GM21786 (cell line): ENCODE measurements around the gene ZFP36.
A peak's percentile ranks its signal among the peaks of the same experiment; 100 is the strongest.

Experiments used
- ATAC-seq: cut with Tn5 transposase; IDR thresholded peaks from one replicate; pipeline ENCODE4 v1.9.1; 2021; ENCODE audit not compliant: unreplicated experiment

Gene ZFP36

DNA sequence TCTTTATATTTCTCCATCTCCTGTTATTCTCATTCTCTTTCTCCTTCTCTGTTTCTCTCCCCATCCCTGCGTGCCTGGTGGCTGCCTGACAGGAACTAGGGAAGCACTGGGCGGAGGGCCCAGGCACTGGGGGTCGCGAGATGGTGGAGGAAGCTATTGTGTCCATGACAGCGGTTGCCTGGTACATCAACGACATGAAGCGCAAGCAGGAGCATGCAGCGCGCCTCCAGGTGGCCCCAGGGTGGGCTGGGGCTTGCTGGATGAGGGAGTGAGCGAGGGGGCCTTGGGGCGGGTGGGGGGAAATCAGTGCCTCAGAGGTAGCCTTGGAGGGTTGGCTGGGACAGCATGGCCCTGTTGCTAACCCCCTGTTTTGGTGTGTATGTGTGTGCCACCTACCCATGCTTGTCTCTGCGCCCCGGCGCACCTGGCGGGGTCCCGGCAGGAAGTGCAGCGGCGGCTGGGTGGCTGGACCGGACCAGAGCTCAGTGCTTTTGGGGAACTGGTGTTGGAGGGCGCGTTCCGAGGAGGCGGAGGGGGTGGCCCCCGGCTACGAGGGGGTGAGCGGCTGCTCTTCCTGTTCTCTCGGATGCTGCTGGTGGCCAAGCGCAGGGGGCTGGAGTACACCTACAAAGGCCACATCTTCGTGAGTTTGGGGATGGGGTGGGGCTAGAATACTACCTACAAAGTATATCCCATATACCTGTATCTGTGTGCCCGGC, 11.0 kb downstream of the ZFP36 start:
- no peak for ATAC-seq

DNA sequence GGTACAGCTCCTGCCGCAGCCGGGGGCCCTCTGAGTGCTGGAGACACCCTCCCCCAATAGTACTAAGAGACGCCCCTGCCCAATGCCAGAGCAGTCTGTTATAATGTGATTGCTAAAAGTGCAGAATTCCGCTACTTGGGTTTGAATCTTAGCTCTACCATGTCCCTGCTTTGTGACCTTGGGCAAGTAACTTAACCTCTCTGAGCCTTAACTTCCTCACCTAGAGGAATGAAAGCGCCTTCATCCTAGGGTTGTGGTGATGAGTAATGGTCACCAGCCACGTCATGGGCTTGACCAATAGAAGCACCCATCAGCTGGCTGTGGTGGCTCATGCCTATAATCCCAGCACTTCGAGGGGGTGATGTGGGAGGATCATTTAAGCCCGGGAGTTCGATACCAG, 12.4 kb downstream of the ZFP36 start:
- ATAC-seq: no peak

- ATAC-seq: no peak
These were observed 14.1 kb downstream of the ZFP36 start for GRCh38 chr19:39420769-39421168.

GRCh38 chr19:39422020-39422419, 15.4 kb downstream of the ZFP36 start:
- no peak for ATAC-seq

DNA sequence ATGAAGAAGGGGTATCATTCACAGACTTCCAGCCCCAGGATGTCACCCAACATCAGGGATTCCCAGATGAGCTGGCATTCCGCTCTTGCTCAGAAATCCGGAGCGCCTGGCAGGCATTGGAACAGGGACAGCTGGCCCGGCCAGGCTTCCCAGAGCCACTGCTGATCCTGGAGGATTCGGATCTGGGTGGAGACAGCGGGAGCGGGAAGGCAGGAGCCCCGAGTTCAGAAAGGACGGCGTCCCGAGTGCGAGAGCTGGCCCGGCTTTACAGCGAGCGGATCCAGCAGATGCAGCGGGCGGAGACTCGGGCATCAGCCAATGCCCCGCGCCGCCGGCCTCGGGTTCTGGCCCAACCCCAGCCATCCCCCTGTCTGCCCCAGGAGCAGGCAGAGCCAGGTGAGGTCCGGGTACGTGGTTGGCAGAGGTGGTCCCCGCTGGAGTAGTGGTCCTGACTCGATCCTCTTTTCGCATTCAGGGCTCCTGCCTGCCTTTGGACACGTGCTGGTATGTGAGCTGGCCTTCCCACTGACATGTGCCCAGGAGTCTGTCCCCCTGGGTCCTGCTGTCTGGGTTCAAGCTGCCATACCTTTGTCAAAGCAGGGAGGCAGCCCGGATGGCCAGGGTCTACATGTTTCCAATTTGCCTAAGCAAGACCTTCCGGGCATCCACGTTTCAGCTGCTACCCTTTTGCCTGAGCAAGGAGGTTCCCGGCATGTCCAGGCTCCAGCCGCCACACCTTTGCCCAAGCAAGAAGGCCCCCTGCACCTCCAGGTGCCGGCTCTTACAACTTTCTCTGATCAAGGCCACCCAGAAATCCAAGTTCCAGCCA, 16.8 kb downstream of the ZFP36 start:
- ATAC-seq: no peak

- no peak for ATAC-seq
These were observed 18.3 kb downstream of the ZFP36 start for GRCh38 chr19:39424934-39425333.

- ATAC-seq: no peak
These were observed 19.1 kb downstream of the ZFP36 start for GRCh38 chr19:39425744-39426143.

- ATAC-seq: no peak
These were observed 19.5 kb downstream of the ZFP36 start for GRCh38 chr19:39426170-39426569.

- ATAC-seq: no peak
These were observed 21.1 kb downstream of the ZFP36 start for GRCh38 chr19:39427707-39428106.

GRCh38 chr19:39428283-39429112, 21.9 kb downstream of the ZFP36 start:
- ATAC-seq: no peak

- no peak for ATAC-seq
These were observed 24.3 kb downstream of the ZFP36 start for GRCh38 chr19:39430675-39431593.

DNA sequence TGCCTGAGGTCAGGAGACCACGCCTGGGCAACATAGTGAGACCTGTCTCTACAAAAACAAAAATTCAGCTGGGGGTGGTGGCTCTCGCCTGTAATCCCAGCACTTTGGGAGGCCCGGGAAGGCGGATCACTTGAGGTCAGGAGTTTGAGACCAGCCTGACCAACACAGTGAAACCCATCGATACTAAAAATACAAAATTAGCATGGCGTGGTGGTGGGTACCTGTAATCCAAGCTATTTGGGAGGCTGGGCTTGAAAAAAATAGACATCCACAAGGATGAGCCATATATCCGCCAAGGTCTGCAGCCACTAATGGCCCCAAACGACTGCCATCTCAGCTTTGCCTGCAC, 26.0 kb downstream of the ZFP36 start:
- no peak for ATAC-seq

- ATAC-seq: no peak
These were observed 26.9 kb downstream of the ZFP36 start for GRCh38 chr19:39433480-39434079.

DNA sequence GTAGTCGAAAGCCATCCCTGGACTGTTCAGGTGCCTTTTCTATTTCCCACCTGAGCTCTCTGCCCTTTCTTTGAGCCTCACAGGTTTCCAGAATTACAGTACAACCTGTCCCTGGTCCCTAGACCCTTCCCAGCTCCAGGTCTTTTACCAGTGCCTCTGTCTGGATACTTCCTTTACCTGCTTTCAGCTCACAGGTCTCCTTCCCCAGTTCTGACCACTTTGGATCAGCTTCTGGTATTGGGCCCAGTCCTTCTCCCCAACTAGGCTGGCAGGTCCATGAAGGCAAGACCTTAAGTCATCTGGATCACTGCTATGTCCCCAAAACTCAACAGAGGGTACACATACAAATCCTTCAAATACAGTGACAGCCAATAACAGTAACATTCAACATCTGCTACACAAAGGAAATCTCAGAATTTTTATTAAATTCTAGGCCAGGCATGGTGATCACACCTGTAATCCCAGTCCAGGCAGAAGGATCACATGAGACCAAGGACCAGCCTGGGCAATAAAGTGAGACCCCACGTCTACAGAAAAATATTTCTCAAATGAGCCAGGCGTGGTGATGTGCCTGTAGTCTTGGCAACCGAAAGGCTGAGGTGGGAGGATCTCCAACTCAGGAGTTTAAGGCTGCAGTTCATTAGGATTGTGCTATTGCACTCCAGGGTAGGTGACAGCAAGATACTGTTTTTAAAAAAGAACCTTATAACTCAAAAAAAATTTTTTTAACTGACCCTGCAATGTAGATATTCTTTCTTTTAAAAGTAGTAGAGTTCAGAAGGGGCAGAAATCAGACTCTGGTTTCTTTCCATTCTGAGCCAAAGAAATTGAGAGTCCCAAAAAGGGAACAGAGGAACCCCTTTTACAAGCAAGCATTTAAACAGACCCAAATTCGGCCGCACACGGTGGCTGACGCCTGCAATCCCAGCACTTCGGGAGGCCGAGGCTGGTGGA, 27.8 kb downstream of the ZFP36 start:
- ATAC-seq: no peak

- peak; percentile 85 for ATAC-seq
These were observed 29.1 kb downstream of the ZFP36 start, which contains the start of gene RPS16 for GRCh38 chr19:39435499-39436349. Gene RPS16 (minus strand): TSS chr19:39435949. CDS start chr19:39435895, 54 bp downstream.

- ATAC-seq: no peak
These were observed 29.7 kb downstream of the ZFP36 start for GRCh38 chr19:39436350-39436716.

- no peak for ATAC-seq
These were observed 31.8 kb downstream of the ZFP36 start for GRCh38 chr19:39438270-39438934.
